Measurements from ENCODE around the gene IL27RA.

The IL27RA gene

GRCh38 chr19:14061751-14062557 lies 30.4 kb downstream of the IL27RA start, which contains the start of gene PALM3:
TSS of gene PALM3 (minus strand) at chr19:14062076. CDS start at chr19:14061980, 96 bp downstream.
- DNase-seq, result no peak

GRCh38 chr19:14062558-14062855 lies 30.9 kb downstream of the IL27RA start:
- no peak for DNase-seq

- no peak for DNase-seq
Observed at GRCh38 chr19:14063105-14063504, 31.5 kb downstream of the IL27RA start.

DNA sequence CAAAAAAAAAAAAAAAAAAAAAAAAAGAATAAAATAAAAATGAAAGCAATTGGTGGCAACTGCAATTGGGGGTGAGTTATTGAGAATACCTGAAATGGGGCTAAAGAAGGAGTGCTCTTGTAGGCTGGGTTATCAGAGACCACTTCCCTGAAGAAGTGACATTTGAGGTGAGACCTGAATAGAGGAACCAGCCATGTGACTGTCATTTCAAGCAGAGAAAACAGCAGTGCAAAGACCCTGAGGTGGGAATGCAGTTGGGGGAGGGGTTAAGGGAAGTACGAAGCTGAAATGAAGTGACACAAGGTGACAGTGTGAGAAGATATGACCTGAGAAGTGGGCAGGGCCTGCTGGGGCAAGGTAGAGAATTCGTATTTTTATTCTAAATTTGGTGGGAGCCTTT lies 34.6 kb downstream of the IL27RA start:
- no peak for DNase-seq

- DNase-seq, result no peak
Observed at GRCh38 chr19:14070268-14071050, 38.9 kb downstream of the IL27RA start.

DNA sequence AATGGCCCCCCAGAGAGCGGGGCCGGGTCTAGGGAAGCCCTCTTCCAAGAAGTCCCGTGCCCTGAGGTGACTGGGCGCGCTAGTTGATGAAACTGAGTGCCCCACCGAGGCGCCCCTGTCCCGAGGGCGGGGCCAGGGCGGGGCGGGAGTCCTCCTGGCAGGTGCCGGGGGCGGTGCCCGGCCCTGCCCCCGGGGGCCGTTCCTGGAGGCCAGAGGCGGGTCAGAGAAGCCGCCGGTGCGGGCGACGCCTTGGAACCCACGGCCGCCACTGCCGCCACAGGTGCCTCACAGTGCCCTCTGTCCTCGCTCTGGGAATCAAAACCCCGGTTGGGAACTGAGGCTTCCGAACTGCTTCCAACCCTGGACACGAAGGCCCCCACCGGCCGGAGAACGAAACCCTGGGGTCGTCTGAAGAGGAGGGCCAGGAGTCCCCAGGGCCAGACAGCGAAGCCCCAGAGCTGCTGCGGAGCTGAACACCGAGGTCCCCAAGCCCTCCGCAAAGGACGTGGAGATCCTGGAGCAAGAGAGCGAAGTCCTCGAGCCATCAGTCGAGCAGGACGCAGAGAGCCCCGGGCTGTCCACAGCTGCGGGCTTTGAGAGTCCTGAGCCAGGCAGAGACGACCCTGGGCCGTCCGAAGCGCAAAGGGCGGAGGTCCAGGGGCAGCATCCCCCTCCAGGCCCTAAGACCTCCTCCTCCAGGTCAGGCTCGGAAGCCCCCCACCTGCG lies 41.1 kb downstream of the IL27RA start, which contains the start of gene MISP3:
Gene MISP3 (plus strand): TSS at position 252 of the 726 bp plus-strand sequence. CDS start 524 bp downstream, outside the sequence.
- DNase-seq, result no peak

DNA sequence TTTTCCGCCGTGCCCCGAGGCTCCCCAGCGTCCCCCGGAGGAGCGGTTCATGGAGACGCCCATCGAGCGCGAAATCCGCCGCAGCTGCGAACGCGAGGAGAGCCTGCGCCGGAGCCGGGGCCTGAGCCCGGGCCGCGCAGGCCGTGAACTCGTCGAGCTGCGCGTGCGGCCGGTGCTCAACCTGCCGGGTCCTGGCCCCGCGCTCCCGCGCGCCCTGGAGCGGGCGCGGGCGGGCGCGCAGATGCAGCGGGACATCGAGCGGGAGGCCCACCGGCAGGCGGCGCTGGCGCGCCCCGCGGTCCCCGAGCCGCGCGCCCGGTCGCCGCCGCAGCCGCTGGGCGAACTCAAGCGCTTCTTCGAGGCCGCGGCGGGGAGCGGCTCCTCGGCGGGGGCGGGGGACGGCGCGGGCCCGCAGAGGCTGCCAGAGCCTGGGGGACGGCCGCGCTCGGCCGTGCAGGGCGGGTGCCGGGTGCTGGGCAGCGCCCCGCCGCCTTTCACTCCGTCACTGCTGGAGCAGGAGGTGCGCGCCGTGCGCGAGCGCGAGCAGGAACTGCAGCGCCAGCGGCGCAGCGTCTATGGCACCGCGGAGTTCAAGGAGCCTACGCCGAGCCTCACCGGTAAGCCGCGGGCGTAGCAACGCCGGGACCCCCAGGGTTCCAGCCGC lies 41.8 kb downstream of the IL27RA start:
- DNase-seq, result no peak

DNA sequence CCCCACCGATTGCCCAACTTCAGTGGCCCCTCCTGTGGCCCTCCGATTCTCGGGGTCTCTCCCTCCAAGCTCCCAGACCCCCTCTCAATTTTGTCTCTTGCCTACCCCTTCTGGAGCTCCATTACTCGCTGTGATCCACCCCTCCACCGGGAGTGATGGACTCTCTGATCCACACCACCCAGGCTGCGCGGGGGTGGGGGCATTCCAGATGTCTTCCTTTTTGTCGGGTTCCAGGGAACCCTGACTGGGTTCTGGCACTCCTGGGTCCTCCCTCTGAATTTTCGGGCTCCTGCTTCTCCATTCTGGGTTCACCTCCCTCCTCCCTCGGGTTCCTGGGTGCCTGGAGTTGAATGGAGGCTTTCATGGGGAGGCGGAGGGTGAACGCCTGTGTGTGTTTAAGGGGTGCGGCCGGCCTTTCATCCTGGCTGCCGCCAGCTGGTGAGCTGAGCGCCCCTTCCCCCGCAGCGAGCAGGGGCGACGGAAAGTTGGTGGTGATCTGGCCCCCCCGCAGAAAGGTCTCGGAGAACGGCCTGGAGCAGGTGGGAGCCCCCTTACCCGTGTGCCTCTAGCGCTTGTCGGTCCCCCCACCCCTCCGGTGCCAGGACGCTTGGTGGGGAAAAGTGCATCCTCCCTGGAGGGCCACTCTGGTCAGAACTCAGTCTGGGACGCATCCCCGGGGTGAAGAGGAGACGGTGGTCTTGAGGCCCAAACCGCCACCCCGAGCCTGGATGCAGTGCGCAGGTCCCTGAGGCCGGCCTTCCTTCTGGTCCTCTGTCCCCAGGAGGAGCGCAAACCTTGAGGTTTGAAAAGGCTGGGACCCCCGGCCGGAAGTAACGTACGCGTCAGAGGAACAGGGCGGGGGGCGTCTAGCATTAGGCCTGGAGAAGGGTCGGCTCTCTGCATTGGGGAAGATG lies 42.6 kb downstream of the IL27RA start:
- no peak for DNase-seq

DNA sequence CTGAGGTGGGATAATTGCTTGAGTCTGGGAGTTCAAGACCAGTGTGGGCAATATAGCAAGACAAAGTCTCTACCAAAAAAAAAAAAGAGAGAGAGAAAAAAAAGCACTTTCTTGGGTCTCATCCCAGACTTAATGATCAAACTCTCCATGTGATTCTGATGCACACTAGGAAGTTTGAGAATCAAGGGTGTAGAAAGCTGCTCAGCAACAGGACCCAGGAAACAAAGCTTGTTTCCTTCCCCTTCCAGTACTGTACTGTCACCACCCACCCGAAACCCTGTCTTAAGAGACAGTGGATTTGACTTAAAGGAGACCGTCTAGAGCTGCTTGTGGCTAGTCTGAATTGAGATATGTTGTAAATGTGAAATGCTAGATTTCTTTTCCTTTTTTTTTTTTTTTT lies 46.8 kb downstream of the IL27RA start:
- DNase-seq, result no peak

DNA sequence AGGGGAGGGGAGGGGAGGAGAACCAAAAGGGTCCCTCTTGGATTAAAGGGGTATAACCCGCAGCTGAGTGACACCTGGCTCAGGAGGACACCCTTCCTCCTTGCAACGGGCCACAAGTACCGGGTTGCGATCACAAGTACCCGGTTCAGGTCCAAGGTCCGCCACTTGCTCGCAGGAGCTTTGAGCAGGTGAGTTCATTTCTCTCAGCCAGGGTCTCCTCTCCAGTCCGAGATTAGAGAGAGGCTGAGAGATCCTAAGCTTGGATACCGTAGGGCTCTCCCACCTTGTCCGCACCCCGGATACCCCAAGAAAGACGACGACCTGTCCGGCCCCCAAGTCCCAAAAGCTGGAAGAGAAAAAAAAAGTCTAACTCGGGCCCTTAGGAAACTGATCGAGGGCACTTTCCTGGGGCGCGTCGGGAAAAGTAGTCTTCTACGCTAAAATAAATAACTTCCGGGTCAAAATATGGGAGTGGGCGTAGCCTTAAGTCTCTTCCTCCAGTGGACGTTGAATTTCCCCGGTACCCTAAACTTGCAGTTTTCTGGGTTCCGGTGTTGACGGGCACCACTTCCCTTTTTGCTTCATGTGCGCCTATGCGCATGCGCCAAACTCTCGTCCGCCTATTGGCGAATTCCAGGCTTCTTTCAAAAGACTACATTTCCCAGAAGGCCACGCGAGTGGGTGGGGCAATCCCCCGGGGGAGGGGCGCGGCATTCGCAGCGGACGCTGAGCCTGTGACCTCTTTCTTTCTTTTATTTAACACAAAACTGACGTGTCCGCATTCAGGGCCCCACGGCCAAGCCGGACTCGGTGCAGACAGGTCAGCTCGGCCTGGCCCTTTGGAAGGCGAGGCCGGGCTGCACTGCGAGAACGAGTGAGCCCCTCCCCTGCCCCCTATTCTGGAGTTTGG lies 49.6 kb downstream of the IL27RA start:
- no peak for DNase-seq

DNA sequence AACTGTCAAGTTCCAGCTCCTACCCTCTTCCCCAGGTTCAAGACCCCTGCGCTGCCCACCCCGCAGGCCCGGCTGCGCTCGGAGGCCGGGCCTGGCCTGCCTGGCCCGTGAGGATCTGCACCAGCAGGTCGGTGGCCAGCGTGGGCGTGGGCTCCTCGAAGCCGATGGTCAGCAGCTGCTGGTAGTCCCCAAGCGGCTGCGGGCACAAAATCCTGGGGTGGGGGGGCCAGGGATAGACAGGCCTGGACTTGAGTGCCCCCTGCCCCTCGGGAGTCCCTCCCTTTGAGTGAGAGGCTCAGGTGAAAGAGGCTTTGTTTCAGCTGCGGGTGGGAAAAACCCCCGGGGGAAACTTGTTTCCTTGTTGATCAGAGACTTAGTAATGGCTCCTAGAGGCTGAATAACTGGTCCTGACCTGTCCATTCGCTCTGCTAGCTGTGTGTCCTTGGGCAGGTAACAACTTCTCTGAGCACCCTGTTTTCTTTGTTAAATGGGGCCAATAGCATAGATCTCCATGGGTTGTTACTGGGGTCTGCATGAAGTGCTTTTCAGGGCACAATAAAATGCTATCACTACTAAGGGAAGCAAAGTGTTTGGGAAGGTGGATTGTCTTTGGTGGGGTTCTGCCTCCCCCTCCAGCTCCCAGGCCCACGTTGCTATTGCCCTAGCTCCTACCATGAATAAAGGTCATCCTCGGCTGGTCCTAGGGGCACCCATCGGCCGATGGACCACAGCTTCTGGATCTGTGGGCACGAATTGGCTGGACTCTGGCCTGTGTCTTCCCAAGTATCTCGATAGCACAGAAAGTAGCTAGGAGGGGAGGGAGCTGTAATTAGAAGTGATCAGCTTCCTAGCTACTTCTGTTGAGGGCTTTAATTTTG lies 50.5 kb downstream of the IL27RA start:
- DNase-seq, result no peak

GRCh38 chr19:14082675-14082960 lies 51.1 kb downstream of the IL27RA start:
- DNase-seq, result no peak

DNA sequence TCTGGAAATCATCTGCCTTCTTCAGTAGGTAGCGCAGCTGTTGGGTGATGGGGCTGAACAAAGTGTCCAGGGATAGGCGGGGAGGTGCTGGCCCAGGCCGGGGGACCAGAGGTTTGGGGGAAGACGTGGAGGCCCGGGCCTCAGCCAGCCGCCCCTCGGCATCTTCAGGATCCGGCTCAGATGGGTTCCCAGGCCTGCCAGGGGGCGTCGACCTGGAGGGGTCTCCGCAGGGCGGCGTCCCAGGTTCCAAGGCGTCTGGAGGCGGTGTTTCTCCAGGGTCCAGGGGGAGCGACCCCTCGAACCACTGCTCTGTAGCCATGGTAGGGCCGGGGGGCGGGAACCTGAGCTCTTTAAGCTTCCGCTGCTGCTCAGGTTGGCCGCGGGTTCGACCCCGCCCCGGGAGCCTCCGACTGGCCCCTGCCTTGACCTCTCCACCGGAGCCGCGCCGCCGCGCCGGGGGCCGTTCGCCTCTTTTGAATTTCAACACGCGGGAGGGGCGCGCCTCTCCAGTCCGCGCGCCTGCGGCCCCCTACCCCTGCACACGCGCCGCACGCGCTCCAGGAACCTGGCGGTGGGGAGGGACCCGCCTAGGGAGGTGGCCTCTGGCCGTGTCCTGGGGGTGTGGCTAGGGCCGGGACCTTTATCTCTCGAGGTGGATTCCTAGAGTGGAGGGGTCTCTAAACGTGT lies 53.9 kb downstream of the IL27RA start, which contains the start of gene C19orf67:
Gene C19orf67 (minus strand): TSS at position 475 of the 687 bp plus-strand sequence. CDS start 156 bp downstream, at position 319.
- no peak for DNase-seq

DNA sequence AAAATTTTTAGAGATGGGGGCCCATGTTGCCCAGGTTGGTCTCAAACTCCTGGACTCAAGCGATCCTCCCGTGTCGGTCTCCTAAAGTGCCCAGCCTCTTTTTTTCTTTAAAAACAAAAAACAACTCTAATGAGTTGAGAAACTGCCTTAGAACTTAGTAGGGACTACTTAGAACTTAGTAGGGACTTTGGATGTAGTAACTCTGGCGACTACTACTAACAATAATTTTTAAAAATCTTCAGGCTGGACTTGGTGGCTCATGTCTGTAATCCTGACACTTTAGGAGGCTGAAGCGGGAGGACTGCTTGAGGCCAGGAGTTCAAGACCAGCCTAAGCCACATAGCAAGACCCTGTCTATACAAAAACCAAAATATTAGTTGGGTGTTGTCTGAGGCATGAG lies 54.5 kb downstream of the IL27RA start:
- DNase-seq, result no peak

DNA sequence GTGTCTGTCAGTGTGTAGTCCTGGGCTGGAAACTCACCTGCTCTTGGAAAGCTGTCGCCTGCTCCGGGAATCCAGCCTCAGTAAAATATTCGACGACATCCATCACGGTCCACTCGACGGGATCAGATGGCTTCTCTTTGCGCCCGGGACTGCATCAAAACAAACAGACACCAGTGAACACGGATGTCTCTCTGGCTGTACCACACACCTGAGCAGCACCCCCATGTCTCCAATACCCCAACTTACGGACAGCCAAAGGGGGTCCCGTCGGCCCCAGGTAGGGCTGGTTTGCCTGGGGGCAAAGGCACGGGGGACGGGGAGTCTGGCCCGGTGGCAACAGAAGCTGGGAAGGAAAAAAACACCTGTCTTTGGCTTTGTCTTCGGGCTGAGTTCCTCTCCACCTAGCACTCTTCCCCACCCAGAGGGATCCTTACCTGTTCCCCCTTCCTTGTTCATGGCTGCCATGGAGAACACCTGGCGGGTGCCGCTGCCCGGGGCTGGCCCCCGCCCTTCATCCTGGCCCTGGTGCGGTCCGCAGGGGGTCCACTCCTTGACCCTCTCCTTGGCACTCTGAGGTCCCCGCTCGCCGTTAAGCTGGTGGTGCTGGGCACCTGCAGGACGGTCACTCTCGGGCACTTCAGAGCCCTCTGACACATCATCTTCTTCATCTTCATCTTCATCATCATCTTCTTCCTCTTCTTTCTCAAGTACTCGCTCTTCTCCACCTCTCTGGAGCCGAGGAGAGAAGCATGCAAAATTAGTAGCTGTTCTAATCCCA lies 57.3 kb downstream of the IL27RA start:
- no peak for DNase-seq

DNA sequence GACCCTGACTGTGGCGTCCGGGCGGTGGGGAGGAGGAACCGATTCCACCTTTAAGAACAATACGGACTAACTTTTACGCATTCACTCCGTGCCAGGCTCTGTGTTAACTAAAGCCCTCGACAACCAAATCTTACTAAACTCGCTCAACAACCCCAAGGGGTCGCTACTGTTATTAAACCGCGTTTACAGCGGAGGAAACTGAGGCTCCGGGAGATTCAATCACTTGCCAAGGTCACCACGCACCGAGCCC lies 57.8 kb downstream of the IL27RA start:
- no peak for DNase-seq

- DNase-seq, result no peak
Observed at GRCh38 chr19:14089662-14090508, 58.3 kb downstream of the IL27RA start.

Measured in cortex of kidney (tissue), 1 donor.